Measurements from ENCODE around the gene NEB. TPM values are rescaled to one million over a fixed set of nuclear protein-coding genes. Genes with fewer than 3 reads are reported as not detected.

The NEB gene
- total and polyA plus RNA-seq, 9 donors, result 0.18 to 1.8 (median 0.26) TPM

DNA sequence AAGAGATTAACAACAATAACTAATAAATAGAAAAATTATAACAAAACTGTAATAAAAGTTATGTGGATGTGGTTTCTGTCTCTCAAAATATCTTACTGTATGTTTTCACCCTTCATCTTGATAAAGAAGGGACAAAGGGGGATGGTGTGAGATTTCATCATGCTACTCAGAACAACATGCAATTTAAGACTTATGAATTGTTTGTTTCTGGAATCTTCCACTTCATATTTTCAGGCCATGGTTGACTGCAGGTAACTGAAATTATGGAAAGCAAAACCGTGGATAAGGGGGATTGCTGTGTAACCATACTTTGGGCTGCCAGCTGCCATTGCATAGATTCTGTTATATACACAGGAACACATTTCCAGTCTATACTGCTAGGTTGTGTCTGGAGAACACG is 45.6 kb downstream of the NEB start:
- Histone ChIP-seq H3K27ac (no peak overlapping the region), H3K36me3 (no peaks in the 10 kb centered on the region), H3K4me1 (ENCODE audit: insufficient read depth) (no peaks in the 10 kb centered on the region), H3K9me3 (no peaks in the 10 kb centered on the region), H3K27me3 (no peaks in the 10 kb centered on the region), H3K4me3 (no peak overlapping the region)
- DNase-seq, result no peak
- intact Hi-C loops (cut with DNase I), result no loop called here
- TF ChIP-seq, protein P1, sequence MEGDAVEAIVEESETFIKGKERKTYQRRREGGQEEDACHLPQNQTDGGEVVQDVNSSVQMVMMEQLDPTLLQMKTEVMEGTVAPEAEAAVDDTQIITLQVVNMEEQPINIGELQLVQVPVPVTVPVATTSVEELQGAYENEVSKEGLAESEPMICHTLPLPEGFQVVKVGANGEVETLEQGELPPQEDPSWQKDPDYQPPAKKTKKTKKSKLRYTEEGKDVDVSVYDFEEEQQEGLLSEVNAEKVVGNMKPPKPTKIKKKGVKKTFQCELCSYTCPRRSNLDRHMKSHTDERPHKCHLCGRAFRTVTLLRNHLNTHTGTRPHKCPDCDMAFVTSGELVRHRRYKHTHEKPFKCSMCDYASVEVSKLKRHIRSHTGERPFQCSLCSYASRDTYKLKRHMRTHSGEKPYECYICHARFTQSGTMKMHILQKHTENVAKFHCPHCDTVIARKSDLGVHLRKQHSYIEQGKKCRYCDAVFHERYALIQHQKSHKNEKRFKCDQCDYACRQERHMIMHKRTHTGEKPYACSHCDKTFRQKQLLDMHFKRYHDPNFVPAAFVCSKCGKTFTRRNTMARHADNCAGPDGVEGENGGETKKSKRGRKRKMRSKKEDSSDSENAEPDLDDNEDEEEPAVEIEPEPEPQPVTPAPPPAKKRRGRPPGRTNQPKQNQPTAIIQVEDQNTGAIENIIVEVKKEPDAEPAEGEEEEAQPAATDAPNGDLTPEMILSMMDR (IDR thresholded peaks at IDR 0.05), result no peak
- TF ChIP-seq POLR2A (IDR thresholded peaks at IDR 0.05) (no peak), EP300 (IDR thresholded peaks at IDR 0.05) (no peak)
- WGBS, 3 donors, result 77 to 86% (median 80%) methylated on average over 2 of the region's 2 CpGs

GRCh38 chr2:151682459-151683003 is 51.7 kb downstream of the NEB start:
- Histone ChIP-seq H3K27ac (no peak overlapping the region), H3K4me1 (ENCODE audit: insufficient read depth) (no peaks in the 10 kb centered on the region), H3K36me3 (no peaks in the 10 kb centered on the region), H3K9me3 (no peaks in the 10 kb centered on the region), H3K27me3 (no peaks in the 10 kb centered on the region), H3K4me3 (no peak overlapping the region)
- intact Hi-C loops (cut with DNase I), result no loop called here
- no peak for TF ChIP-seq EP300 (IDR thresholded peaks at IDR 0.05)
- TF ChIP-seq, protein P1 (IDR thresholded peaks at IDR 0.05), result no peak
- TF ChIP-seq POLR2A (IDR thresholded peaks at IDR 0.05), result no peak
- whole genome bisulfite sequencing, 3 donors, result 68 to 93% (median 68%) methylated on average over 4 of the region's 4 CpGs
- DNase-seq, result no peak

DNA sequence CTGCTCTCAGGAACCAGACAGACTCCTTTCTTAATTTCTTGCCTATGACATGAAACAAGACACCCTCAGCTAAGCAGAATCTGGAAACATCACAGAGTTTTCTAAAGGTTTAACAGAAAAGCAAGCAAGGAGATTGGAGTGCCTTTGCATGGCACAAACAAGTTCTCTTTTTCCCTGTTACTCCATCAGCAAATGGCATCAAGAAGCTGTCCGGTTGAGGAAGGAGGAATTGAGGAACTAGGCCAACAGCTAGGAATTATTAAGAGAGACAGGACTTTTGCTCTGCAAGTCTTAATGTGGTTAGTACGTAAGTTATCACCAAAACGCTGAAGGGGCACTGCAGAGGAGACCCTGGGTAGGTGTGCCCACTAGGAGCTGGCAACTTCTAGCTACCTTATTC is 53.2 kb downstream of the NEB start:
- Histone ChIP-seq H3K4me1 (ENCODE audit: insufficient read depth) (no peaks in the 10 kb centered on the region), H3K36me3 (no peaks in the 10 kb centered on the region), H3K4me3 (no peak overlapping the region), H3K27me3 (no peaks in the 10 kb centered on the region), H3K27ac (no peak overlapping the region), H3K9me3 (no peaks in the 10 kb centered on the region)
- WGBS, 3 donors, result 89 to 92% (median 89%) methylated on average over 3 of the region's 3 CpGs
- TF ChIP-seq EP300 (IDR thresholded peaks at IDR 0.05) (no peak), POLR2A (IDR thresholded peaks at IDR 0.05) (no peak)
- TF ChIP-seq, protein P1 (IDR thresholded peaks at IDR 0.05), result no peak
- intact Hi-C loops (cut with DNase I), result no loop called here
- no peak for DNase-seq

GRCh38 chr2:151679994-151680393 is 54.3 kb downstream of the NEB start:
- no peaks in the 10 kb centered on the region for H3K4me1 ChIP-seq (ENCODE audit: insufficient read depth)
- no peak for DNase-seq
- H3K36me3 ChIP-seq, result no peaks in the 10 kb centered on the region
- intact Hi-C loops (cut with DNase I), result no loop called here
- H3K27me3 ChIP-seq, result no peaks in the 10 kb centered on the region
- WGBS, 3 donors, result 18 to 49% (median 36%) methylated on average over 1 of the region's 1 CpG
- H3K9me3 ChIP-seq, result no peaks in the 10 kb centered on the region
- no peak overlapping the region for H3K27ac ChIP-seq
- TF ChIP-seq, protein P1 (IDR thresholded peaks at IDR 0.05), result no peak
- TF ChIP-seq EP300 (IDR thresholded peaks at IDR 0.05) (no peak), POLR2A (IDR thresholded peaks at IDR 0.05) (no peak)
- H3K4me3 ChIP-seq, result no peak overlapping the region
